AG09309 (cell line): ENCODE data around the gene UGT1A5.

ENCODE experiments used
- DNase-seq: peaks from one replicate; pipeline ENCODE4 v3.0.0-alpha.2; 2010; ENCODE audit warnings: low read depth
- H3K4me3 ChIP-seq: 2 replicates; pipeline ENCODE4 v1.5.1; 2011; ENCODE audit warnings: mild to moderate bottlenecking, low read depth, low read length, moderate library complexity; ENCODE audit not compliant: control insufficient read depth
- TF ChIP-seq, protein P1 (sequence below): IDR thresholded peaks from 2 replicates; pipeline ENCODE4 v1.5.1; 2011; ENCODE audit warnings: mild to moderate bottlenecking, low read depth, low read length, inconsistent platforms; ENCODE audit not compliant: insufficient read depth, control insufficient read depth; ENCODE audit errors: missing control alignments

UGT1A5 gene

DNA sequence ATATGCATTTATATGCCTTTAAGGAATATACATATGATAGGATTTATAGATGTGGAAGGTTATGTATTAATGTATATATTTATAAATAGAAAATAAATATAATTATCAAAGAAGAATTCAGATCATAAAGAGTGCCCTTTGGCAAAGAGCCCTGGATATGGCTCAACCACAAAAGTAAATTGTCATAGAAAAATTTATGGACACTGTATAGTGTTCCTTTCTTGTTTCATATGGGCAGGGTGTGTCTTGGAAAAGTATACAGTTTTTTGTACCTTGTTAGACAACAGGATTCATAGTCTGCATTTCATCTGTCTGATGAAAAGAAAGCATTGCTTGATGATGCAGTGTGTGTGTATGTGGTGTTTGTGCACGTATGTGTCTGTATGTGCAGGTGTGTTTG, 28.1 kb upstream of the UGT1A5 start:
- no peak overlapping the region for H3K4me3 ChIP-seq
- DNase-seq, result no peak
- TF ChIP-seq, protein P1, sequence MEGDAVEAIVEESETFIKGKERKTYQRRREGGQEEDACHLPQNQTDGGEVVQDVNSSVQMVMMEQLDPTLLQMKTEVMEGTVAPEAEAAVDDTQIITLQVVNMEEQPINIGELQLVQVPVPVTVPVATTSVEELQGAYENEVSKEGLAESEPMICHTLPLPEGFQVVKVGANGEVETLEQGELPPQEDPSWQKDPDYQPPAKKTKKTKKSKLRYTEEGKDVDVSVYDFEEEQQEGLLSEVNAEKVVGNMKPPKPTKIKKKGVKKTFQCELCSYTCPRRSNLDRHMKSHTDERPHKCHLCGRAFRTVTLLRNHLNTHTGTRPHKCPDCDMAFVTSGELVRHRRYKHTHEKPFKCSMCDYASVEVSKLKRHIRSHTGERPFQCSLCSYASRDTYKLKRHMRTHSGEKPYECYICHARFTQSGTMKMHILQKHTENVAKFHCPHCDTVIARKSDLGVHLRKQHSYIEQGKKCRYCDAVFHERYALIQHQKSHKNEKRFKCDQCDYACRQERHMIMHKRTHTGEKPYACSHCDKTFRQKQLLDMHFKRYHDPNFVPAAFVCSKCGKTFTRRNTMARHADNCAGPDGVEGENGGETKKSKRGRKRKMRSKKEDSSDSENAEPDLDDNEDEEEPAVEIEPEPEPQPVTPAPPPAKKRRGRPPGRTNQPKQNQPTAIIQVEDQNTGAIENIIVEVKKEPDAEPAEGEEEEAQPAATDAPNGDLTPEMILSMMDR, result no peak

DNA sequence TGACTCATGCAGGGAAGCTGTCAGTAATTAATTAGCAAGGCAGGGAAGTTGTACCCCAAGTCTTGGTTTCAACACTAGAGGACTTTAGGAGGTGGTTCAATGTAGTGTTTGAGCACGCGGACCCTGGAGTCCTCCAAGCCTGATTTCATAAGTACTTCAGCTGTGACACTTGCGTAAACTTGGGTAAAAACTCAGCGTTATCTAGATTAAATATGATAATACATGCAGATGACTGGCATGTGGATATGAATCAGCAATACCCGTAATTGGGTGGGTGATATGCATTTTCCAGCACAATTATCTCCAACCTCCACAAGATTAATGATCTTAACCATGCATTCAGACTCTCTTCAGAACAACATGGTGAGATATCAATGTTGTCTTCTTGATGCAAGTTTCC, 25.8 kb upstream of the UGT1A5 start:
- TF ChIP-seq, protein P1, result no peak
- no peak for DNase-seq

DNA sequence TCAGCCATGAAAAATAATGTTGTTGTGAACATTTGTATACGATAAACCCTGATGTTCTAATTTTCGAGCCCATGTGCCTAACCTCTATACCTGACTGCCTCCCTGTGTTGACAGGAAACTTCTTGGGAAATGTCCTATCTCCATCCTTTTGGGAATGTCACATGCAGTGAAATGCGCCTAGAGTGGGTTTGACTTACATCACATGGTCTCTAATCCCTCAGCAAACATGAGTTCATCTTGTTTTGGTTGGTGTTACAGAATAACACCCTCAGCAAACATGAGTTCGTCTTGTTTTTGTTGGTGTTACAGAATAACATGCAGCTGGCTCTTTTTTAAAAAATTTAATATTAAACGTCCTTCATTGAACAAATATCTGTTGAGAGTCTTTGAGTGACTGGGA, 24.4 kb upstream of the UGT1A5 start:
- H3K4me3 ChIP-seq, result no peak overlapping the region
- no peak for DNase-seq
- TF ChIP-seq, protein P1, result no peak

More for the DNA sequence above, 25.8 kb upstream of the UGT1A5 start:
- H3K4me3 ChIP-seq, result no peak overlapping the region

DNA sequence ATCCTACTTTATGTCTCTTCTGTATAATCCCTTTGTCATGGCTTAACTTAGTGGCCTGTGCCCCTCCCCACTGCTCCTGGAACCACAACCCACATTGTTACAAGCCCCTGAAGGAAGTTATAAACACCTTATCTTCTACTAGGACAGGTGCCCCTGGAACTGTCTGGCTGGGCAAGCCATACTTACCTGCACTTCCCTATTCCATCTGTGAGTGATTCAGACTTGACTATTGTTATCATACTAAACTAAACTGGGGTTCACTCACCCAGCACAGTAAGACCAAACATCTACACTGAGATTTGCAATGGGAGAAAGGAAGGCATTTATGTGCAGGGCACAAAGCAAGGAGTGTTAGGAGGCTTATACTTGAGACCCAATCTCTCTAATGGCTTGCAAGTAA, 23.7 kb upstream of the UGT1A5 start:
- H3K4me3 ChIP-seq, result no peak overlapping the region
- TF ChIP-seq, protein P1, result no peak
- DNase-seq, result no peak

DNA sequence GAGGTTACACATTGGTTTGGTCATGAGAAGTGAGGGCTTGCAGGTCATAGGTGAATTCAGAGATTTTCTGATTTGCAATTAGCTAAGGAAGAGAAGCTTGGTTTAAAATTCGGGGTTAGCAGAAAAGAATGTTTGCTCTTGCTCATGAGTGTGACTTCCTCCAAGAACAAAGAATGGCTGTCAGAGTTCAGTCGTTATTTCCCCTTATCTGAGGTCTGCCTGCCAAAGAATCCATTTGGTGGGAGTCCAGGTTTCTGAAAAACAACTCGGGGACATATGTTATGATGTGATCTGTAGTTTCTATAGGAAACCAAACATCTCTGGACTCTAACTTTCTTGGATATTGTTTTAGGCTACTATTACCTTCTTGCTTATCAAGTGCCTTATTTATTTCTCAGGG, 23.2 kb upstream of the UGT1A5 start:
- TF ChIP-seq, protein P1, result no peak
- no peak for DNase-seq

DNA sequence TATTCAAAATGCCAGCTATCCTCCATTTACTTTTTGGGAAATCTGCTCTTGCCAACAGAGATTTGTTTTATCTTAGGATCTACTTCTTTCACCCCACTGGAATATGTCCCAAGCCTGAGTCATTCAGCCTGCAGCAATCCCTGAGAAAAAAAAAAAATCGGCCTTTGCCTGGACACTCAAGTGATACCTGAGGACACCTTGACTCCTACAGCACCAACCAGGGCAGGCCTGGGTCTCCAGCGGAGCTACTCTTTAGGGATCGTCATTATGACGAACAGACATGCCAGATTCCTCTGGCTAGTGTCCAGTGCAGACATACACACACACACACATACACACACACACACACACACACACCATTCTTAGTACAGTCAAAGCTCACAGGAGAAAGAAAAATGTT, 22.3 kb upstream of the UGT1A5 start:
- no peak overlapping the region for H3K4me3 ChIP-seq
- TF ChIP-seq, protein P1, result no peak
- no peak for DNase-seq

More for the DNA sequence above, 23.2 kb upstream of the UGT1A5 start:
- H3K4me3 ChIP-seq, result no peak overlapping the region

DNA sequence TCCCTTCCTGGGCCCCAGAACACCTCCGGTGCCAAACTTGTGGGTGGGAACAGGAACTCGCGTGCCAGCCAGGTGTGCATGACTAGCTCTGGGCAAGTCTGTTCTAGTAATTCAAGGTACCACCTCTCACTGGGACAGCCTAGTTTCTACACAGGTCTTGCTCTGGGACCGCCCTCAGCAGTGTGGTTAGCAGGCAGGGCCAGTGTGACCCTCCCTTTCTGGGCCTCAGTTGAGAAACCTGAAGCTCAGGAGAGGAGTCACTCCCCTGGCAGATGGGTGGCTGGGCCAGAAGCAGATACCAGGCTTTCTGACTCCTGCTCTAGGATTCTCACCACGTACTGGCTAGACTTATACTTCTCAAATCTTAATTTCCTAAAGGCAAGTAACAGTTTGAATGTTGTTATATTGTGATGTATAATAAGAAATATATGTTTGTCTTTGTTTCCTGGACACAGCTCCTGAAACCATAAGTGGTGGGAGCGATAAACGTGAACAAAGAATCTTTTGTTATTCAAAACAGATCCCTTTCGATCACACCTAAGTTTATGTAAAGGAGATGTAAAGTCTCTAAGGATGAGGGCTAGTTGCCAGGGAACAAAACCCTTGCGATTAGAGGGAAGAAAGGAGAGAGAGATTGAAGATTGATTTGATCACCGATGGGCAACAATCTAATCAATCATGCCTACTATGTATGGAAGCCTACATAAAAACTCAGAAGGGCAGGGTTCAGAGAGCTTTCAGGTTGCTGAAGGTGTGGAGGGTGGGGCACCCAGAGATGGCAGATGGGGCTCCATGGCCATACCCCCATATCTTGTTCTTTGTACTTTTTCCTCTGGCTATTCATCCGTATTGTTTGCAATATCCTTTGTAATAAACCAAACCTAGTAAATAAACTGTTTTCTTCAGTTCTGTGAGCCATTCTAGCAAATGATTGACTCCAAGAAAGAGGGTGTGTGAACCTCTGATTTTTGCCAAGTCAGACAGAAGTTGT, 21.0 kb upstream of the UGT1A5 start:
- TF ChIP-seq, protein P1, result no peak
- no peak for DNase-seq
- H3K4me3 ChIP-seq, result no peak overlapping the region
